ENCODE data around the gene RSBN1. TPM values are rescaled to one million over a fixed set of nuclear protein-coding genes. Genes with fewer than 3 reads are reported as not detected.

Gene RSBN1
- total RNA-seq, 1 experiment from 2014 or later, result 10.7 TPM

- no TSS peak for BruUV-seq (replicated peaks)
- ATAC-seq (no peak), DNase-seq (ENCODE audit: low read depth, low spot score) (no peak)
- intact Hi-C loops (cut with micrococcal nuclease; ENCODE audit: unreplicated experiment), result no loop called here
- TF ChIP-seq REST (IDR thresholded peaks at IDR 0.05; ENCODE audit: insufficient read depth in 1 of 2, low read depth in 2 of 2, low read length in 1 of 2) (no peak), POLR2AphosphoS5 (IDR thresholded peaks at IDR 0.05; ENCODE audit: low read depth, low read length) (no peak), SIN3A (IDR thresholded peaks at IDR 0.05; ENCODE audit: borderline replicate concordance, insufficient read depth, low read depth, low read length) (no peak), CTCF (IDR thresholded peaks at IDR 0.05) (no peak), TCF7L2 (IDR thresholded peaks at IDR 0.05; ENCODE audit: low read depth, low read length) (no peak)
- H3K4me3 ChIP-seq (ENCODE audit: low read depth in 2 of 2, low read length in 2 of 2), result no peak overlapping the region
- ChIA-PET POLR2A (no interaction called here), CTCF (no interaction called here)
- H3K27me3 ChIP-seq (ENCODE audit: control insufficient read depth, insufficient read depth, low read length), result no peaks in the 10 kb centered on the region
- H3K36me3 ChIP-seq (ENCODE audit: control insufficient read depth, insufficient read depth, low read length), result no peaks in the 10 kb centered on the region
- H3K4me1 ChIP-seq (ENCODE audit: control insufficient read depth, insufficient read depth, low read length), result no peaks in the 10 kb centered on the region
- in situ Hi-C loops (cut with HindIII; ENCODE audit: low pct_unique_long_range_greater_than_20kb, low sequenced_read_pairs), result no loop called here
- H3K27ac ChIP-seq (ENCODE audit: low read length), result no peak overlapping the region
- no peaks in the 10 kb centered on the region for H3K9me3 ChIP-seq (ENCODE audit: control insufficient read depth, insufficient read depth, low read depth, low read length)
Measured at GRCh38 chr1:113858982-113859381, 46.7 kb upstream of the RSBN1 start.

- intact Hi-C loops (cut with micrococcal nuclease; ENCODE audit: unreplicated experiment), result no loop called here
- POLR2A ChIA-PET, result no interaction called here
Measured at GRCh38 chr1:113858418-113858817, 46.1 kb upstream of the RSBN1 start.

More at GRCh38 chr1:113858418-113858817, 46.1 kb upstream of the RSBN1 start:
- H3K36me3 ChIP-seq (ENCODE audit: control insufficient read depth, insufficient read depth, low read length), result no peaks in the 10 kb centered on the region
- H3K27ac ChIP-seq (ENCODE audit: low read length), result no peak overlapping the region
- ATAC-seq, result no peak
- no peaks in the 10 kb centered on the region for H3K9me3 ChIP-seq (ENCODE audit: control insufficient read depth, insufficient read depth, low read depth, low read length)
- no TSS peak for BruUV-seq (replicated peaks)
- no peak for TF ChIP-seq TCF7L2 (IDR thresholded peaks at IDR 0.05; ENCODE audit: low read depth, low read length)
- TF ChIP-seq CTCF (IDR thresholded peaks at IDR 0.05), result no peak
- TF ChIP-seq REST (IDR thresholded peaks at IDR 0.05; ENCODE audit: insufficient read depth in 1 of 2, low read depth in 2 of 2, low read length in 1 of 2), result no peak
- TF ChIP-seq SIN3A (IDR thresholded peaks at IDR 0.05; ENCODE audit: borderline replicate concordance, insufficient read depth, low read depth, low read length), result no peak
- TF ChIP-seq POLR2AphosphoS5 (IDR thresholded peaks at IDR 0.05; ENCODE audit: low read depth, low read length), result no peak
- H3K4me3 ChIP-seq (ENCODE audit: low read depth in 2 of 2, low read length in 2 of 2), result no peak overlapping the region
- no peak for DNase-seq (ENCODE audit: low read depth, low spot score)
- H3K27me3 ChIP-seq (ENCODE audit: control insufficient read depth, insufficient read depth, low read length), result no peaks in the 10 kb centered on the region
- H3K4me1 ChIP-seq (ENCODE audit: control insufficient read depth, insufficient read depth, low read length), result no peaks in the 10 kb centered on the region
- CTCF ChIA-PET, result no interaction called here
- in situ Hi-C loops (cut with HindIII; ENCODE audit: low pct_unique_long_range_greater_than_20kb, low sequenced_read_pairs), result no loop called here
